Caco-2 (cell line): ENCODE results near the gene EXOC3. TPM values are rescaled to one million over a fixed set of nuclear protein-coding genes. Genes with fewer than 3 reads are reported as not detected.

Experiments used
- BruUV-seq: library from RNA; stranded (reverse); fragments of 400-500 nt; replicated peaks from 2 replicates; lab custom pipeline; 2021; lab: Mats Ljungman, UMichigan
- CTCF ChIA-PET: fragments of 300-600 bp; sonication (Branson Sonifier 250); formaldehyde crosslinking; loops from one replicate; lab custom pipeline; 2022; ENCODE audit warnings: antibody characterized with exemption; lab: Charles Lee
- POLR2A ChIA-PET: fragments of 300-600 bp; sonication (Branson Sonifier 250); formaldehyde crosslinking; loops from one replicate; lab custom pipeline; 2022; ENCODE audit warnings: antibody characterized with exemption; lab: Charles Lee
- DNase-seq, 2 experiments: peaks; one replicate each; pipeline versions ENCODE4 v3.0.0 to v3.0.0-alpha.2; 2020 to 2022
- H3K27me3 ChIP-seq: replicated peaks from 2 replicates; pipeline ENCODE4 v1.6.0; 2011; ENCODE audit warnings: low read length; ENCODE audit not compliant: control insufficient read depth, insufficient read depth
- H3K36me3 ChIP-seq: 2 replicates; pipeline ENCODE4 v1.5.1; 2011; ENCODE audit warnings: low read length; ENCODE audit not compliant: control insufficient read depth, insufficient read depth
- H3K4me1 ChIP-seq: fragments of 250-450 bp; sonication (Bioruptor Pico); 2 replicates; pipeline ENCODE4 v1.5.1; 2020; ENCODE audit warnings: mild to moderate bottlenecking
- H3K4me3 ChIP-seq: 2 replicates; pipeline ENCODE4 v1.5.1; 2011; ENCODE audit warnings: low read depth, mild to moderate bottlenecking, control low read depth, low read length
- H3K9me3 ChIP-seq: fragments of 250-450 bp; sonication (Bioruptor Pico); 2 replicates; pipeline ENCODE4 v1.5.1; 2020; ENCODE audit warnings: mild to moderate bottlenecking, moderate library complexity
- H3K27ac Mint-ChIP-seq: one replicate; pipeline ENCODE4 v1.8.0; 2022; ENCODE audit warnings: mixed read lengths; ENCODE audit not compliant: unreplicated experiment
- H3K27me3 Mint-ChIP-seq: one replicate; pipeline ENCODE4 v1.8.0; 2022; ENCODE audit warnings: mixed read lengths; ENCODE audit not compliant: insufficient read depth, unreplicated experiment
- H3K36me3 Mint-ChIP-seq: one replicate; pipeline ENCODE4 v1.8.0; 2022; ENCODE audit warnings: mild to moderate bottlenecking, mixed read lengths; ENCODE audit not compliant: insufficient read depth, unreplicated experiment
- H3K4me1 Mint-ChIP-seq: one replicate; pipeline ENCODE4 v1.8.0; 2022; ENCODE audit warnings: low read depth, mixed read lengths; ENCODE audit not compliant: unreplicated experiment
- H3K4me3 Mint-ChIP-seq: one replicate; pipeline ENCODE4 v1.8.0; 2022; ENCODE audit warnings: mild to moderate bottlenecking, moderate library complexity, mixed read lengths; ENCODE audit not compliant: unreplicated experiment
- H3K9me3 Mint-ChIP-seq: one replicate; pipeline ENCODE4 v1.8.0; 2022; ENCODE audit warnings: mixed read lengths; ENCODE audit not compliant: unreplicated experiment
- CTCF ChIP-seq, 2 experiments: fragments of 200-600 bp in 1 of 2; IDR thresholded peaks; 1 replicate in 1 of 2; 2 replicates in 1 of 2; pipeline versions ENCODE4 v1.5.1 to v1.8.0; 2011 to 2022; ENCODE audit warnings: antibody characterized with exemption in 1 of 2, control low read depth in 1 of 2, inconsistent platforms in 1 of 2, low read depth in 1 of 2, low read length in 1 of 2, mild to moderate bottlenecking in 1 of 2, moderate library complexity in 1 of 2; ENCODE audit not compliant: insufficient read depth in 1 of 2, severe bottlenecking in 1 of 2, unreplicated experiment in 1 of 2
- intact Hi-C: fragments of 100-400 bp; cut with micrococcal nuclease; formaldehyde crosslinking; loops from one replicate; pipeline ENCODE4 v1.10.0; 2022; ENCODE audit not compliant: unreplicated experiment
- total RNA-seq: library from RNA; stranded (reverse); gene quantifications from 2 replicates; pipeline ENCODE4 v1.2.3, GENCODE V29; 2022

The EXOC3 gene
- total RNA-seq, 1 experiment from 2014 or later, result 44.5 TPM

DNA sequence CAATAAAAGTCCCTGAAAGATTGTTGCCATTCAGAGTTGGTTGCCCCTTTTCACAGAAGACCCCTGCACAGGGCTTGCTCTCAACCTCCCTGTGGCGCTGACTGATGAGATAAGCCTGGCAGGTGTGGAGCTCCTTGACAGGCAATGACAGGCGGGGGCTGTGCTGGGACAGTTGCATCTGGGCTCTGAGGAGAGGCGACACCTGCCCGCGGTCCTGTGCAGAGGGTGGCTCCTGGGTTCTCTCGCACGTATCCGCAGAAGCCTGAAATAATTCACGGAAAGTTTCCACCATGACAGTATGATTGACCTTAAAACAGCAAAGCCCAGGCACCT is 19.8 kb upstream of the EXOC3 start:
- no peaks in the 10 kb centered on the region for H3K36me3 Mint-ChIP-seq
- no peaks in the 10 kb centered on the region for H3K9me3 ChIP-seq
- POLR2A ChIA-PET, result no interaction called here
- H3K4me3 ChIP-seq, result no peak overlapping the region
- H3K4me1 Mint-ChIP-seq, result no peaks in the 10 kb centered on the region
- H3K4me1 ChIP-seq, result no peaks in the 10 kb centered on the region
- no TSS peak for BruUV-seq
- no peak overlapping the region for H3K27ac Mint-ChIP-seq
- no peak for TF ChIP-seq CTCF (IDR thresholded peaks at IDR 0.05; ENCODE audit: insufficient read depth in 1 of 2, low read depth in 1 of 2, low read length in 1 of 2, severe bottlenecking in 1 of 2, unreplicated experiment in 1 of 2)
- CTCF ChIA-PET, result interaction anchor here (1.0 kb wide), 1 partner anchor 8 kb away, joined by 3 read pairs; no protein-coding TSS in a partner anchor
- no peaks in the 10 kb centered on the region for H3K36me3 ChIP-seq
- no peaks in the 10 kb centered on the region for H3K27me3 Mint-ChIP-seq
- peaks cover 14% of the 10 kb centered on the region for H3K9me3 Mint-ChIP-seq
- no peaks in the 10 kb centered on the region for H3K27me3 ChIP-seq
- DNase-seq, result no peak
- no peak overlapping the region for H3K4me3 Mint-ChIP-seq
- intact Hi-C loops, result no loop called here

GRCh38 chr5:423626-424261 is 19.2 kb upstream of the EXOC3 start:
- ChIA-PET POLR2A (no interaction called here), CTCF (no interaction called here)
- Histone ChIP-seq H3K4me1 (no peaks in the 10 kb centered on the region), H3K9me3 (no peaks in the 10 kb centered on the region), H3K27me3 (no peaks in the 10 kb centered on the region), H3K36me3 (no peaks in the 10 kb centered on the region), H3K4me3 (no peak overlapping the region)
- no peaks in the 10 kb centered on the region for H3K4me1 Mint-ChIP-seq
- TF ChIP-seq CTCF (IDR thresholded peaks at IDR 0.05; ENCODE audit: insufficient read depth in 1 of 2, low read depth in 1 of 2, low read length in 1 of 2, severe bottlenecking in 1 of 2, unreplicated experiment in 1 of 2), result no peak
- DNase-seq, result no peak
- intact Hi-C loops, result no loop called here
- no peak overlapping the region for H3K27ac Mint-ChIP-seq
- no peak overlapping the region for H3K4me3 Mint-ChIP-seq
- H3K9me3 Mint-ChIP-seq, result peaks cover 14% of the 10 kb centered on the region
- no peaks in the 10 kb centered on the region for H3K27me3 Mint-ChIP-seq
- no TSS peak for BruUV-seq
- no peaks in the 10 kb centered on the region for H3K36me3 Mint-ChIP-seq

DNA sequence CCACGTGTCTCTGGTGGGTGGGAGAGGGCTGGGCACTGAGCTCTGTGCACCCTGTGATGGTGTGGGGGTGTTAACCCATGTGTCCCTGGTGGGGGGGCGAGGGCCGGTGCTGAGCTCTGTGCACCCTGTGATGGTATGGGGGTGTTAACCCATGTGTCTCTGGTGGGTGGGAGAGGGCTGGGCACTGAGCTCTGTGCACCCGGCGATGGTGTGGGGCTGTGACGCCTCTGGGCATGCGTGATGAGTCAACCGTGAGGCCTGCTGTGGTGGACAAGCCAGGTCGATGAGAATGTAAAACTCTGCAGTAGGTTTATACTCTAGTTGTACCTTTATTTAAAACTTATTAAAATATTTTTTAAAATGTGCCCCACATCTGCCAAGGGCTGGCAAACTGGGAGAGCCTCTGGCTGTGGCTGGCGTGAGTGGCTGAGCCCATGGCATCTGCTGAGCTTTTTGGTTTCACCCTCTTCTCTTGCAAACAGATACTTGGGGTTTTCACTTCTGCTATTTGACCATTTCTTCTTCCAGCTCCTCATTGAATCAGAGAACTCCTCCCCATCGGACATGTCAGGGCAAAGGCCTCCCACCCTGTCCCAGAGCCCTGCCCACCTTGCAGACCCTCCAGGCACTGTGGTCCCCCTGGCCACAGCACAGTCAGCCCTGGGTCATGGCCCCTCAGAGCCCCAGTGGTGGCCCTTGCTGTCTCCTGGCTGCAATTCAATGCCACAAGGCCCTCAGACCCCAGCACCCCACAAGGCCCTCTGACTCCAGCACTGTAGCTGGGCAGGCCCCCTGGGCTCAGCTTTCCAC is 18.5 kb upstream of the EXOC3 start:
- Mint-ChIP-seq H3K27me3 (no peaks in the 10 kb centered on the region), H3K4me3 (no peak overlapping the region), H3K36me3 (no peaks in the 10 kb centered on the region), H3K9me3 (peaks cover 14% of the 10 kb centered on the region), H3K4me1 (no peaks in the 10 kb centered on the region), H3K27ac (no peak overlapping the region)
- Histone ChIP-seq H3K27me3 (no peaks in the 10 kb centered on the region), H3K4me3 (no peak overlapping the region), H3K4me1 (no peaks in the 10 kb centered on the region), H3K9me3 (no peaks in the 10 kb centered on the region), H3K36me3 (no peaks in the 10 kb centered on the region)
- POLR2A ChIA-PET, result no interaction called here
- no TSS peak for BruUV-seq
- intact Hi-C loops, result no loop called here
- CTCF ChIA-PET, result no interaction called here
- DNase-seq, result no peak
- TF ChIP-seq CTCF (IDR thresholded peaks at IDR 0.05; ENCODE audit: insufficient read depth in 1 of 2, low read depth in 1 of 2, low read length in 1 of 2, severe bottlenecking in 1 of 2, unreplicated experiment in 1 of 2), result no peak
